LNCAP (cell line): ENCODE measurements around the gene HIVEP3.

Experiments
- TF ChIP-seq, protein P1 (sequence below): fragments of 450-650 bp; IDR thresholded peaks from 2 replicates; pipeline ENCODE4 v1.5.1; 2017; ENCODE audit warnings: mild to moderate bottlenecking

HIVEP3 gene

DNA sequence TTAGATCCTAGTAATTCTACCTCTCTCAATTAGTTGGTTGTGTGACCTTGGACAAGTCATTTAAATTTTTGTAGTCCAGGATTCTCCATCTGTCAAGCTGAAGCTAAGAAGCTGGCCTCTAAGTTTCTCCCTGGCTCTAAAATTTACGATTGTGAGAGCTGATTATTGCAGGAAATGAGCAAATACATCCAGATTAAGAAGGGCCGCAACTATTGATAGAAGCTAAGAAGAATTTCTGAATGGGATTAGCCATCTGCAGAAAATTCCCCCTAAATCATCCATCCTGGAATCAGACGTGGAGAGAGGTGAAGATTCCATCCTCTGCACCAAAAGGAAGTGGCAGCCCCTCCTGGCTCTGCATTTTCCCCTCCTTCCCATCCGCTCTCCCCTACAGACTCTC is 55.0 kb downstream of the HIVEP3 start:
- TF ChIP-seq, protein P1, sequence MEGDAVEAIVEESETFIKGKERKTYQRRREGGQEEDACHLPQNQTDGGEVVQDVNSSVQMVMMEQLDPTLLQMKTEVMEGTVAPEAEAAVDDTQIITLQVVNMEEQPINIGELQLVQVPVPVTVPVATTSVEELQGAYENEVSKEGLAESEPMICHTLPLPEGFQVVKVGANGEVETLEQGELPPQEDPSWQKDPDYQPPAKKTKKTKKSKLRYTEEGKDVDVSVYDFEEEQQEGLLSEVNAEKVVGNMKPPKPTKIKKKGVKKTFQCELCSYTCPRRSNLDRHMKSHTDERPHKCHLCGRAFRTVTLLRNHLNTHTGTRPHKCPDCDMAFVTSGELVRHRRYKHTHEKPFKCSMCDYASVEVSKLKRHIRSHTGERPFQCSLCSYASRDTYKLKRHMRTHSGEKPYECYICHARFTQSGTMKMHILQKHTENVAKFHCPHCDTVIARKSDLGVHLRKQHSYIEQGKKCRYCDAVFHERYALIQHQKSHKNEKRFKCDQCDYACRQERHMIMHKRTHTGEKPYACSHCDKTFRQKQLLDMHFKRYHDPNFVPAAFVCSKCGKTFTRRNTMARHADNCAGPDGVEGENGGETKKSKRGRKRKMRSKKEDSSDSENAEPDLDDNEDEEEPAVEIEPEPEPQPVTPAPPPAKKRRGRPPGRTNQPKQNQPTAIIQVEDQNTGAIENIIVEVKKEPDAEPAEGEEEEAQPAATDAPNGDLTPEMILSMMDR, result no peak

DNA sequence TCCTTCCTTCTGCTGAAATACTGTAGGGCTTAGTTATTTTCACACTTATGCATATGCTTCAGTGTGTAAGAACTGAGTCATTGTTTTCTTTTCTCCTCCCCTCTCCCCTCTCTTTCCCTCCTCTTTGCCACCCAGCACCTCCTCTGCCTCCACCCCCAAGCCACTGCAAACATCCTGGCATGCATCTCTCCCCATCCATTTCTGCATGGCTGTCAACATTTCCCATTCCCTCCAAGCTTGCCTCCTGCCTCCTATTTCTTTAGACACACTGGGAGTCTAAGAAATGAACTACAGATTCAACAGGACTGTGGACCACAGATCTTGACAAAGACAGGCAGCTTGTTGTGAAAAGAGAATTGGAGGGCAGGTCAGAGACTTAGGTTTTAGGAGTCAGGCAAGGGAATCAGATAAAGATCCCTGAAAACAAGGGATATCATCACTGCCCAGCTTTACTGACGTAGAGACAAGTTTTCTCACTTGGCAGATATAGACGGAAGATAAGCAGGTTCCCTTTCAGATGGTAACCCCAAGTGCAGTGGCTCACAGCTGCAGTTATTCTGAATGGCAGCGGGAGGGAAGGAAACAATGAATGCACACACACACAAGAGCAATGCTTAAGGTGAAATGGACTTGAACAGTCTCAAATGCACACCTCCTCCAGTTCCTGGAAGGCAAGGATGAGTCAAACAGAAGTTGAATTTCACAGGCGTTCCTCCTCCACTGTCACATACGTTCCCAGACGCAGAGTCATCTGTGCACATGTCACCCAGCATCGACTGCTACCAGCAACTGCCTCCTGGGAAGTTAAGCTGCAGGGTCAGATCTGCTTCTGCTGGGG is 56.1 kb downstream of the HIVEP3 start:
- TF ChIP-seq, protein P1, result no peak

DNA sequence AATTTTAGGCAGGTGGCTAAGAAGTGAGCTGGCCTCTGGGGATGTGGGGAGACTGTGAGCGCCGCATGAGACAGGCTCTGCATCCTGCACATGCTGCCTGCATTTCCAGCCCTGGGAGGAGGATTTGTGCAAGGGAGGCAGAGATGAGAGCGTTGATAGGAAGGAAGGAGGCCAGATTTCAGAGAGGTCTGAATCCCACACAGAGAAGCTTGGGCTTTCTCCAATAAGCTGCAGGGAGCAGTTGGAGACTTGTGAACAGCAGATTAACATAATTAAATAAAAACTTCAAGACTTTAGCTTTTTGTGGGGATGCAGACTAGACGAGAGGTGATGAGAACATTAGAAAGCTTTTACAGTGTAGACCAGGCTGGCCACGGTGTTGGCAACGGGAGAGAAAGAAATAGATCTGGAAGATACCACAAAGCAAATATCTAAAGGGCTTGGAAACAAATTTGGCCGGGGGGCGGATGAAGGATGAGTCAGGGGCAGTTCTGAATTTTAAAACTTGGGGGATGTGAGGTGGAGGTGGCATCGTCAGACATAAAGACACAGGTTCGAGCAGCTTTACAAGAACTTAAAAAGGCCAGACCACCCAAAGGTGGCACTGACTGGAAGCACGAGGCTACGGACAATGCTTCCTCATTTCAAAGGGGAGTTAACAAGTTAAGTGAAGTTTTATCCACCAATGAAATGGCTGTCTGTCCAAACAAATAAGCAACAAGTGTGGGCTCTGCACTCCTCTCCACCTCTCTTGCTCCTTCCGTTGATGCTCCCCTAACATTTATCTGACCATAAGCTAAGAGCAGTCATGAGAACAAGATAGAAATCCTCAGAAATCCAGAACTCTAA is 57.0 kb downstream of the HIVEP3 start:
- TF ChIP-seq, protein P1, result no peak

- TF ChIP-seq, protein P1, result no peak
Measured at GRCh38 chr1:41860771-41861170, 58.0 kb downstream of the HIVEP3 start.

DNA sequence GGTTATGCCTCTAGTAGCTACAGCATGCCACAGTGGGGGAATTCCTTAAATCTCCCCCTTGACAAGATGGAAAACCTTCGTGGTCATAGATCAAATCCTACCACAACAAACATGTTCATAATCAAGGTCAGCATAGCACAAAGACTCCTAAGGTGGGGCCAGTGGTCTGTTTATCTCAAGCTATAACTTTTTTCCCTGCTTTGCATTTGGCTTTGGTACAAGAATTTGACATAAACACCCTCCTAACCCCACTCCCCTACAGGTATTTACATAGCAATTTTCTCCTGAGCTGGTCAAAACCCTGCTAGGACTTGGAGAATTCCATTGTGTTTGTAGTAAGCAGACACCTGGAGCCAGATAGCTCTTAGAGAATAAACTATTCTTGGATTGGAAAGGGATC is 58.5 kb downstream of the HIVEP3 start:
- TF ChIP-seq, protein P1, result no peak

DNA sequence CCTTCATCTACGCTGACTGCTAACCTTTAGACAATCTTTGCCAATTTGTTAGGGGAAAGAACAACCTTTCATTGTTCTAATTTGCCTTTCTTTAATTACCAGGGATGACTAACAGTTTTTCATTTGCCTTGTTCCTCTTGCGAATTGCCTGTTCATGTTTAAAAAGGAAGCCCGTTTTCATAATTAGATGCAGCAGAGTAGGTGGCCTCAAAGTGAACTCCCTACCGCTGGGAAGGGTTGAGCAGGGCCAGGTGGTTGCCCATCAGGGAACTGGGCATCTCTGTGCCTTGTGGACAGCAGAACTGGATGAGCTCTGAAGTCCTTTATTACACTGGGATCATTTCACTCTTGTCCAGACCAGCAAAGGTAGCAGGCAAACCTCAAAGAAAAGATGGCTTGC is 59.0 kb downstream of the HIVEP3 start:
- TF ChIP-seq, protein P1, result no peak

DNA sequence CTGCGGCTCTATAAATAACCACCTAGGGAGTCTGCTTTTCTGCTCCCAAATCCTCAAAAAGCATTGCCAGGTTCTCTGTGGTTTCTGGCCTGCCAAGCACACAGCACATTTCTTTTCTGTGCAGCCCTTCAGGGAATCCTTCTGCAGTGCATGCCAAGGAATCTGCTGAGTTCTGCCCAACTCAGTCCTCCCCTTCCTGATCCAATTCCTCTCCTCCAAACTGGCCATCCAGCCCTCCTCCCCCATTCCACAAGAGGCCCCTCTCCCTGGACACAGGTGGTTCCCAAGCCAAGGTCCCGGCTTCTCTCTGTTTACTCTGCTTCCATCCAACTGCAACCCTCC is 61.8 kb downstream of the HIVEP3 start:
- TF ChIP-seq, protein P1, result no peak
